Measurements from ENCODE around the gene SCRN2.

Gene SCRN2

DNA sequence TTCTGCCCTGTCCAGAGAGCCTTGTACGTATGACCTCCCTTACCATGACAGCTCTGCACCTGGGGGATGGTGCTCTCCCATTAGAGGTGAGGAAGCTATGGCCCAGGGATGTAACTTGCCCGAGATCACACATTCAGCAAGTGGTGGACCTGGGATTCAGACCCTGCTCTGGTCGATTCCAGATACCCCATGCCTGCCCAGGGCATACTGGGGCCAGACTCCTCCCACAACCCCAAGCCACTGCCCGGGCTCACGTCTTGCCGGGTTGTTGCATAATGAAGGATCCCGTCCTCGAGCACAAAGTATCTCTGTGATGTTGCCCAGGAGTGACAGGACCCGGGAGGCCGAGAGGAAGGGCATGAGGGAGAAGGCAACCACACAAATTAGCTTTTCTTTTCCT lies 21.6 kb downstream of the SCRN2 start:
- DNase-seq: no peak

DNA sequence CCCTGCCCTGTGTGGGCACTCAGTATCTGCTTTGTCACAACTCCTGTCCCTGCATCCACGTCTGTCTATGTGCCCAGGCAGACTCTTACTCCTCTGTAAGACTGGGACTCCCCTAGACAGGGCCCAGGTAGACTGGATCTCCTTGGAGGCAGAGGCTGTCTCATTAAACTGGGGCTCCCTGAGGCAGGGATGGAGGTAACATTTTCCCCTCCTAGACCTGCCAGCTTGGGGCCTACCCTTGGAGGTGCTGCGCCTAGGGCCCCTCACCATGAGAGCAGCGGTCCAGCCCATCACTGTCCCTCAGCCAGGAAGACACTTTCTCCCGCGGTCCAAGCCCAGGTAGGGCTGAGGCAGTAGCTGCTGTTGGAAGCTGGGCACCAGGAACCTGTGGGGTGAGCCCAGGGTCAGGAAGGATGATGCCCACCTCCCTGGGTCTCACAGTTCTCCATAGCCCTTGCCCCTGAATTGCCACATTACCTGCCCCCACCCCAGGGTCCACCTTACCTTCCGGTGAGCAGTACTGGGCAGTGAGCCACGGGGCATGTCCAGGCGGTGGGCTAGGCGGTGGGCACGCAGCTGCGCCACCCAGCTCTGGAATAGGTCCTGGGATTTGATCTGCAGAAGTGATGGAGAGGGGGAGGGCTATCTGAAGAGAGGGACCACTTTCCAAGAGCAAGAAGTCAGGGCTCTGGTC lies 22.9 kb downstream of the SCRN2 start:
- DNase-seq: no peak

DNA sequence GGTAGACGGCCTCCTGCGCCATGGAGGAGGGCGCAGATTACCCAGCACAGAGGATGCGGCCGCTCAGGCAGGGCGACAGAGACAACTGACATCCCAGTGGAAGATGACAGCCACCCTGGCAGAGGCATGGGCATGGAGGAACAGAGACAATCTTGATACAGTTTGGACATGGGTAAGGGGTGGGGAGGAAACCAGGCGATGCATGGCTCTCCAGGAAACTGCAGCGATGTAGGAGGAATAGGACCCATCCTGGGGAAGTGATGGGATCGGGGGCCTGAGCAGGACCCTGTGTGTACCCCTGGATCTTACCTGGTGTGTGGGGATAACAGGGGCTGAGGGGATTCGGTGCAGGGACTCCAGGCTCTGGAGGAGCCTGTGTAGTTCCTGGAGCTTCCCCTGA lies 24.1 kb downstream of the SCRN2 start:
- no peak for DNase-seq

DNA sequence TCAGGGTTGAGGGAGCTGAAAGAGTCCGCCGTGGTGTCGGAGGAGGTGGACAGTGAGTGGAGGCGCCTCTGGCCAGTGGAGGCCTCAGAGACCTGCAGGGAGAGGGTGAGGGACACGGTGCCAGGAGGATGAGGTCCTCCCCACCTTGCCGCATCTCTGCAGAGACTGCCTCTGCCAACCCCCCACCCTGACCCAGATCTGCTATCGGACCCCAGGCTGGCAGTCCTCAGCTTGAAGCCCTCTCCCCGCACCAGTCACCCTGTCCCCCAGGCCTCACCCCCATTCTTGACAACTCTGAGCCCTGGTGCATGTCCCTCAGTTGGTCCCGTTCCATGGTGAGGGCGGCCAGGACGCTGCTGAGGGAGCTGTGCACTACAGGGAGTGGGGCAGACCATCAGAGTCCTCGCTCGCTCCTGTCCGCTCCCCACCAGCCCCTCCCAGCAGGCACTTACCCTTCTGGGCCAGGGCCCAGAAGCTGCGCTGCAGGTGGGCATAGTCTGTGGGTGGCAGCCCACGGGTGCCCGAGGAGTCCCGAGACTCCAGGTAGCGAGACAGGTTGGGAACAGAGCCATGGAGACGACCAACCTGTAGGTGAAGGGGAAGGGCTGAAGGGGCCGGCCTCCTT lies 24.9 kb downstream of the SCRN2 start:
- no peak for DNase-seq

DNA sequence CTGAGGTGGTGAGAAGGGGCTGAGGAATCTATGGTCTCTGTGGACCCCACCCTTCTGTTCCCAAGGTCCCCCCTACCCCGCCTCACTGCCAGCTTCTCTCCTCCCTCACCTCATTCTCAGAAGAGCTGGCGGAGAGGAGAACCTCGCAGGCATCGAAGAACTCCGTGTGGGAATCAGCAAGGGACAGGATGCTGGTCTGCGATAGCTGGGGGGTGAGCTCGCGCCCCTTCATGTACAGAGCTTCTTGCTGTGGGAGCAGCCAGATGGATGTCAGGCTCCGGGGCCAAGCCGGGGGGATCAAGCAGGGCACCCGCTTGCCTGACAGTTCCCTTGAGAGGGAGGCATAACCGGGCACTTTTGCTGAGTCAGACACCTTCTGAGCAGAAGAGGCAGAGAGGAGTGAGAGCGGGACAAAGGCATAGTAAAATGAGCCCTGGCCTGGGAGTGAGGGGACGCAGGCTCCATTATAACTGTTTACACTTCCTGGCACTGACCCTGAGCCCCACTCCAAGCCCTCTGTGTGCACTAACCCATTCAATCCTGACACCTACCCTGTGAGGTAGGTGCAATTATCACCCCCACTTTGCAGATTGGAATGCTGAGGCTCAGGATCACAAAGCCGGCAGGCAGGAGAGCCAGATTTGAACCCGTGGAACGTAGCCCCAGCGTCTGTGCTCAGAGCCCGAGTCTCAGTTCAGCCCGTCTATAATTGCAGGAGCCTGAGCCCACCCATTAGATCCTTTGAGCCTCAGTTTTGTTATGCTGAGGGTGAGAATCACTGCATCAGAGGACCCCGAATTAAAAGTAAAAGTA lies 25.8 kb downstream of the SCRN2 start:
- DNase-seq: no peak

DNA sequence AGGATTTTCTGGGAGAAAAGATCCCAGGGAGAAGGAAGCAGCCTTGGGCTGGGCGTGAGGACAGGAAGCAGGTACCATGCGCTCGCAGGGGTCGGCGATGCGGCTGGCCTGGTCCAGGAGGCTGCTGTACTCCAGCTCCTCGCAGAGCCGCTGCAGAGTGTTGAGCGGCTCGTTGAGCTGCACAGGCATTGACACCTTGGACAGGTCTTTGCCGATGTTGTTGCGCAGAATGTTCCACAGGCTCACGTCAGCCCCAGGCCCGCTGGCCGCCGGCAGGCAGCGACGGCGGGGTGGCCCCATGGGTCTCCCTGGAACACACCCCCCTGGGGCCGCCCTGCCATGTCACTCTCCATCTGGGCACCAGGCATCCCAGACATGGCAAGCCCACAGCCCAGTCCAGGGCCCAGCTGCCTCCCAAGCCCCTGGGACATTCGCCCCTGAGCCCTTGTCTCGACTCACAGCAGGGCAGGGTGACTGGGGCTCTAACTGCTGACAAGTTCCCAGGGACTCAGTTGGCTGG lies 27.5 kb downstream of the SCRN2 start:
- DNase-seq: no peak

DNA sequence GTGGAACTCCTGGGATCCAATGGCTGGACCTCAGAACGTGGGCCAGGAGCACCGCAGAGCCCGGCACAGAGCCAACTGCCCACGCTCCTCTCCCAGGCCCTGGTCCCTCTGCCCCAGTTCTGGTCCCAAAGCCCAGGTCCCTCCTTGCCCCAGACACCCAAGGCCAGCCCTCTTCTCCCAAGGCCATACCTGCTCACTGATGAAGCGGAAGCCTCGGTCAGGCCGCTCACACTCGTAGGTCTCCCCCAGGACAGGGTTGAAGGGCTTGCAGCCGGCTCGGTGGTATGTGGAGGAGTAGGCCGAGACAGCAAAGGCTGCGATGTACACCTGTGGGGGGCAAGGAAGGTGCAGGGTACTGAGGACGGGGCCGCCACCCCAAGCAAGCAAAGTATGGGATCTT lies 28.0 kb downstream of the SCRN2 start:
- DNase-seq: no peak

DNA sequence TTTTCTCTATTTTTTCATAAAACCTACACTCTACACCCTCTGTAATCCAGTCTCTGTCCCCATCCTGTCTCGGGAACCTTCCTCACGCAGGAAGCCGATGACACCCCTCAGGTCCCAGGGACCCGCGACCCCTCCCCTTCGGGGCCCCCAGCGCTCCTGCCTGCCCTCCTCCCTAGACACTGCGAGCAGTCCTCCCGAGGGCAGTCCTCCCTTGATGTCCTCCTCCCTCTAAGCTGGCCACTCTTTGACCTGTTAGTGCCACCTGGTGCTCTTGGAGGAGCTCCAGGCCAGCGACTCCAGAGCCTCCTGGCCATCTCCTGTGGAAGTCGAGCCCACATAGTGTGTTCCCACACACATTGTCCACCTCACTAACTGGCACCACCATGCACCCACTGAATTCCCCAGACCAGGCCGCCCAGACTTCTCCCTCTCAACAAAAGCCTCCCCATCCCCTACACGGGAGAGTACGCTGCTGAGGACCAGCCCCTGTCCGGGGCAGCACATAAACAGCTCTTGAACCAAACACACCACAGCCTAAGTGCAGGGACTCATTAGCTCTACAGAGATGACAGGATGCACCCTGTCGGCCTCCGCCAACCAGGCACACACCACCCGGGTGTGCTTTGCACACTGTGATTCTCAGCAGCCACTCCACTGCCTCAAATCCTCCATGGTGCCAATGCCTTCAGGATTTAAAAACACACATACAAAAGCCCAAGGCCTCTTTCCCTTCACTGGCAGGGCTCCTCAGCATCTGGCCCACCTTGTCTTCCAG lies 28.7 kb downstream of the SCRN2 start:
- DNase-seq: no peak

DNA sequence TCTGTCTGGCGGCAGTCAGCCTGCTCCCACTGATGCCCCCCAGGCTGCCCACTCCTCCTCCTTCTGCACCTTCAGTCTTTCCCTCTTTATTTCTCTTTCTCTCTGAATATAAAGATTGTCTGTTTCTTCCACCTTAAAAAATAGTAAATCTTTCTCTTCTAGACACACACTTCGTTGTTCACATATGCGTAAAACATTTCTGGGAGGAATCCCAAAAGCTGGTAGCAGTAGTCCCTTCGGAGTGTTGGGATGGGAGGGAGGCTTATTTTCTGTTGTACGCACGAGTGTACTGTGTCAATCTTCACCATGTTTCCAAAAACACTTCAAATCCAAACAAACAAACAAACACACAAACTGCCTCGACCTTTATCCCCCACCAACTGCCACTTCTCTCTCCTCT lies 29.4 kb downstream of the SCRN2 start:
- DNase-seq: no peak

DNA sequence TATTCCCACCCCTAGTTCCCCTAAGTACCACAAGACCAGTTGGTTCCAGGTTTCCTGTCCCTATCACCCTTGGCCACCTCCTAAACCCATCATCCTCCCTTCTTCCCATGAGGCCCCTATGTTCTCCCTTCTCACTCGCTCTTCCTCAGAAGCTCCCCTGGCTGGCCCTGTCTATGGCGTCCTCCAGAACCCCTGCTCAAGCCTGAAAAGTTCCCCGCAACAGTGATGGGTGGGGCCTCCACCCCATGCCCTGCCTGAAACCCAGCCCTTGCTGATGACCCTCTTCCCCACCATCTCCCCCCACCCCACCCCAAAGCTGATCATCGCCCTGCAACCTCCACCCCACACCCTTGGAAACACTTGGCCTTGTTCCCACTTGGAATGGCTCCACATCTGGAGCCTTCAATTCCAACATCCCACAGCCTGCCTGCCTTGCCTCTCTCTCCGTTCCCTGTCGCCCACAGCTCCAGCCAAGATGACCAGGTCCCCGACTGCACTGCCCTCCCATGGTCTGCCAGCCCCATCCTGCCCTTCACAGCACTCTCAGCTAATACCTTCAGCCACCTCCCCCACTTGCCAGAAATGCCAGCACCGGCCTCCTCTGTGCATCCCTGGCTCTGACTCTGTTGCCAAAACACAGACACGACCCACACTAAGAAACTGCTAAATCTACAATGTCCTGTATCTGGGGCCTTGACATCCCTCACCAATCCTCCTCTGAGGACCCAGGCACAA lies 30.0 kb downstream of the SCRN2 start:
- no peak for DNase-seq

DNA sequence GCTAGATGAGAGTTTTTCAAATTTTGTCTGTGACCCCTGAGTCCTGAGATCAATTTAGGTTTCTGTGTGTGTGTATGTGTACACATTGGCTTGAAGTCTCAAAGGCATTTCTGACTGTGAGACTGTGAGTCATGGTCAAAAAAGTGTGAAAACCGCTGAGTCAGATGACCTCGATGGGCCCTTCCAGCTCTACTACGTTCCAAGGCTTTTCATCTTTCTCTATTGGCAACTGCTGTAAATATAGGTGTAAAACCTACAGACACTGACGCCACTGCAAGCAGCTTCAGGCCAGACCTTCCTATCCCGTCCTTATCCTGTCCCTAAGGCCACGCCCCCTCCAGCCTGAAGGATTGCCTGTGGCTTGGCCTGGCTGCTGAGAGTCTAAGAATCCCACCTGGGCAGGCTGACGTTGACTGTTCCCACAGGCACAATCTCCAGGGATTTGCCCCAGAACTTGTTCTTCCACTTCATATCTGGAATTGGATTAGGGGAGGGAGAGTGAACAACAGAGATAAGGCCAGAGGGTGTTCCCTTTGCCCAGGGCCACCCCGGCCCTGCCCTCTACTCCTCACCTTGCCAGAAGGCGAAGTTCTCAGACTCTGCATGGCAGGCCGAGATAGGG lies 30.8 kb downstream of the SCRN2 start:
- DNase-seq: no peak

DNA sequence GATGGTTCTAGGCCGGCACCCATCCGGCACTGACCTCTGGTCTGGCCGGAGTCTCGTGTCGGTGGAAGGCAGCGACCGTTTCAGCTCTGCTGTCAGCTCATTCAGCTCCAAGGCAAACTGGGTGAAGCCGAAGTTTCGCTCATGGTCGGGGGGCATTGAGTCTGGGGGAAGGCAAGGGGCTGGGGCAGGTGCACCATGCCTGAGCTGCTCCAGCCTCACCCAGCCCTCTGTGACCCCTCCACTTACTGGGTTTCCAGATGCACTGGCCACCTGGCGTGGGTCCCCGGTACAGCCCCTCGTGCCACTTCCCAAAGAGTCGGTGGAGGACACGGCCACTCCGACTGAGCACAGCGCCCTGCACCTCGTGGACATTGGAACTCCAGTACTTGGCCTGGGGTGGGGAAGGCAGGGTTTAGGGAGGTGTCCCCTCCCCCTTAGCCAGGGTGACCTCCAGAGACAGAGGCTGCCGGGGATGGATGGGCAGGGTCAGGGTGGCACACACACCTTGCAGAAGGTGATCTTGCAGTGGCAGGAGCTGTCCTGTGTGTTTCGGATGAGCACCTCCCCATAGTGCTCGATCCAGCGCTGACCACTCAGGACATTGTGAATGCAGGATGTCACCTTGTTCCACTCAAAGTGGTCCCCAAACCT lies 32.1 kb downstream of the SCRN2 start:
- DNase-seq: no peak

DNA sequence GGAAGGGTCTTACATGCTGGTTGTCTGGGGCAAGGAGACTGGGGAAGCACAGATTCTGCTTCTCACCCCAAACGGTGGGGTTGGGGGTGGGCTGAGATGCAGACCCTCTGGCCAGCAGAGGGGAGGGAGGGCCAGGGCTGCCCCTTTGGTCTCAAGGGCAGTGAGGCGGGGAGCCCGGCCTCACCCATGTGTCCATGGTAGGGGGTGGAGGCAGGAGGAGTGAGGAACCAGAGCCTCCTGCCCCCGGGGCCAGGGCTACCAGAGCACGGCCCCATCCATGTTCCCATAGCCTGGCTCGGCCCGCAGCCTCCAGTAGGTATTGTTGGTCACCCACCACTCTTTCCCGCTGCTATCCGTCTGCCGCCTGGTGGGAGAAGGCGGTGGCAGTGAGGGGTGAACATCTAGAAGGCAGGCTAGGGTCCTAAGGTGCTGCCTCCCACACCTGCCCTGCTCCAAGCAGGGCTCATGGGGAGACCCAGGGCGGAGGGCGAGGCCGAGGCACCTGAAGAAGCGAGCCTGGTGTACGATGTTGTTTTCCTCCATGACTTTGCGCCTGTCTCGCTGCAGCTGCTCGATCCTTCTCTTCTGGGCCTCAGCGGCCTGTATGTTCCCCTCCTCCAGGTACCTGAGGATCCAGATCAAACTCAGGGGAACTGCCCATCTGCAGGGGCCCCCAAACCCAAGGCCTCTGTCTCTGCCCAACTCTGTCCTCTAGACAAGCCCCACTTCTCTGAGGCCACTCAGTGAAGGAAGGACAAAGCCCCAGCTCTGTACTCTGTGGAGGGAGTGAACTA lies 32.8 kb downstream of the SCRN2 start:
- DNase-seq: no peak

DNA sequence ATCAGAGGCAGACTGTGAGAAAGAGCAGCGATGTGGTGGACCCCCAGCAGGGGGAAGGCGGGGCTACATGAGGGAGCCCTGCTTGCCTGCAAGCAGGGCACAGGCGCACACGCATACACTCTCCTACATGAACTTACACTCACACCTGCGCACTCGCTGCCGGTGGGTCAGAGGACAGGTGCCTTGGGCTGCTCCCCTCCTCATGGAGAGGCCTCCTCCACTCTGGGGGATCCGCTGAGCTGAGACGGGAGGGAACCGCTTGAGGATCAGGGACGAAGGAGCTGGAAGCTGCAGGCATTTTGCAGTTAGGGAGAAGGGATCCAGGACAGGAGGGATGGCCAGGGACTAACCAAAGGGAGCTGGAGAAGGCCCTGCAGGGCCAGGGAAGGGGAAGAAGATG lies 33.7 kb downstream of the SCRN2 start:
- no peak for DNase-seq

DNA sequence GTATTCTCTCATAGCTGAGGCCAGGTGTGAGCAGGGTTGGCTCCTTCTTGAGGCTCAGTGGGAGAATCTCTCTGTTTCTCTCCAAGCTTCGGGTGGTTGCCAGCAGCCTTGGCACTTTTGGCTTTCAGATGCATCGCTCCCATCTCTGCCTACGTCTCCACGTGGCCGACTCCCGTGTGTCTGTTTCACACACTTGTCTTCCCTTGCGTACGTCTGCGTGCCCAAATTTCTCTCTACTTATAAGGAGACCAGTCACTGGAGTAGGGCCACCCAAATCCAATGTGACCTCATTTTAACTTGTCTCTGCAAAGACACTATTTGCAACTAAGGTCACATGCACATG lies 34.2 kb downstream of the SCRN2 start:
- DNase-seq: no peak

DNA sequence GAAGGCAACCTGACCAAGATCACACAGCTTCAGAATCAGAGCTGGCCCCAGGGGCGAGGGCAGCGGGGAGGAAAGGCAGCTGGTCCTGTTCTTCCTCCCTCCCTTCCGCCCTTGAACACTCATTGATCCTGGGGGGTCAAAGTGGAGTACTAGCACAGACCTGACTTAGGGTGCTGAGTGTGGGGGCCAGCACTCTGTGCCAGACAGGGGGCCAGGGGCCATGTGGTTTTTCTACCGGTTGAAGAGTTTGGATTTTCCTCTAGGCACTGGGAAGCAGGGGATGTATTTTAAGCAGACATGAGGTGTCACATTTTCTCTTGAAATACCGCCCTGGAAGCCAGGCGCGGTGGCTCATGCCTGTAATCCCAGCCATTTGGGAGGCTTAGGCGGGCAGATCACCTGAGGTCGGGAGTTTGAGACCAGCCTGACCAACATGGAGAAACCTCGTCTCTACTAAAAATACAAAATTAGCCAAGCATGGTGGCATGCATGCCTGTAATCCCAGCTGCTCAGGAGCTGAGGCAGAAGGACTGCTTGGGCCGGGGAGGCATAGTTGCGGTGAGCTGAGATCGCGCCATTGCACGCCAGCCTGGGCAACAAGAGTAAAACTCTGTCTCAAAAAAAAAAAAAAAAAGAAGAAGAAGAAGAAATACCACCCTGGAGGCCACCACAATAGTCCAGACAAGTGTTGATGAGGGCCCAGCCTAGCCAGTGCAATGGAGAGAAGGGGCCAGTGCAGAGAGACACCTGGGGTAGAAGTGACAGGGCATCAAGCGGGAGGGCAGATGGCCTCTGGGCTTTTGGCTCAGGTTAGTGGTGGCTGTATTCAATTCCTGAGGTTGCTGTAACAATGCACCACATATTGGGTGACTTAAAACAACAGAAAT lies 34.8 kb downstream of the SCRN2 start:
- DNase-seq: no peak

DNA sequence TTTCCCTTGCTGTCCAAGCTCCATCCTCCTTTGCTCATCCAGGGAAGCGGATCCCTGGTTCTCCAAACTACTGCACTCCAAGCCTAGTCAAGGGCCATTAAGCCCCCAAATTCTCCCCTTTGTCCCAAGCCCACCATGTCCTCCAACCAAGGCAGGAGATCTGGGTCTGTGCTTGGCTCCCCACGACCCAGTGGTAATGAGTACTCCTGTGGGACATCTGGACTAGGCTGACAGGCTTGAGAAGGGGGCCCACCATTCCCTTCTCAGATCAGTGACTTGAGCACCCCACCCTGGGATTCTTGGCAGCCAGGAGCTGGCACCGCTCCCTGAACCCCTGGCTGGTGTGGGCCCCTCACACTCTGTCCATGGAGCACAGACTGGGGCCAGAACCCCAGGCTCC lies 36.6 kb downstream of the SCRN2 start:
- no peak for DNase-seq

DNA sequence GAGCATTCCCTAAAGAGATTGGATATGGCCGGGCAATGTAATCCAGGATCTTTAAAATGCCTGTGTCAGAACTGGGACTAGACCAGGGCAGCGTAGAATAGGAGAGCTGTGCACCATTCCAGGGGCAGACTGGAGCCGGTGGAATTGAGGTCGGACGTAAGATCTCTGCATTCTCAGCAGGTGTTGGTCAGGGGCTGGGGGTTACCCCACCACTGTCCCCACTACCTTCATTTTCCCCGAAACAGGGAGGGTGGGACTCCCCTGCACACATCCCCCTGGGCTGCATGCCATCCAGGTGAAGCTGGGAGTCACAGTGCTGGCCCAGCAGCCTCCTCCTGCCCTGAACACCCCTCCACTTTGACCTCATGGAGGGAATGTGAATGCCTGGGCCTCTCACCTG lies 37.3 kb downstream of the SCRN2 start:
- DNase-seq: no peak

DNA sequence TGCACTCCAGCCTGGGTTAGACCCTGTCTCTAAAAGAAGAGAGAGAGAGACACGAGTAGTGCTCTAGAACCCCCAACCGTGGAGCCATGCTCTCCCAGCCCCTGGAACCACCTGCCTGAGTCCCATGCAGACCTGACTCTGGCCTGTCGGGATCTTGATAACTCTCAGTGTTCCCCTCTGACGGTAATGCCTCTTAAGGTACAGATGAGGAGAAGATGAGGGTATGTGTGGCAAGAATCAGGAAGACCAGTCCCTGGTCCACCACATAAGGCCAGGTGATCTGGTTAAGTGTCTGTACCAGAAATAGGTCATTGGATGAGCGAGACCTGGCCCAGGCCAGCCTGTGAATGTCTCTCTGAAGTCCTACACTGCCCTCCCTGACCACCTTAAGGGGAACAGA lies 37.9 kb downstream of the SCRN2 start:
- no peak for DNase-seq

All from activated CD4-positive, alpha-beta T cell treated with anti-CD3 and anti-CD28 coated beads, Interleukin-2, amount 50 U/mL, for 1 hour (primary cell).